Fibroblast of skin of back (primary cell): ENCODE results near the gene CDH1. TPM values are rescaled to one million over a fixed set of nuclear protein-coding genes. Genes with fewer than 3 reads are reported as not detected.
A peak's percentile ranks its signal among the peaks of the same experiment; 100 is the strongest.
"Not testable (repeated sequence)": the region's sequence is repeated elsewhere in the genome, so short reads cannot be mapped to it uniquely, and the experiment has no call there.

Source experiments
- DNase-seq: peaks from one replicate; pipeline ENCODE4 v3.0.0-alpha.2; 2013
- polyA plus RNA-seq, 2 experiments: library from polyadenylated mRNA; unstranded; fragments of 120-200 nt; gene quantifications; one replicate each; pipeline ENCODE4 v1.2.1, GENCODE V29; 2013; ENCODE audit not compliant: insufficient read length in 2 of 2

The CDH1 gene
- polyA plus RNA-seq (2013, experiment 1 of 2; ENCODE audit: insufficient read length): 0.14 TPM
- 1.3 TPM for polyA plus RNA-seq (2013, experiment 2 of 2; ENCODE audit: insufficient read length)

DNA sequence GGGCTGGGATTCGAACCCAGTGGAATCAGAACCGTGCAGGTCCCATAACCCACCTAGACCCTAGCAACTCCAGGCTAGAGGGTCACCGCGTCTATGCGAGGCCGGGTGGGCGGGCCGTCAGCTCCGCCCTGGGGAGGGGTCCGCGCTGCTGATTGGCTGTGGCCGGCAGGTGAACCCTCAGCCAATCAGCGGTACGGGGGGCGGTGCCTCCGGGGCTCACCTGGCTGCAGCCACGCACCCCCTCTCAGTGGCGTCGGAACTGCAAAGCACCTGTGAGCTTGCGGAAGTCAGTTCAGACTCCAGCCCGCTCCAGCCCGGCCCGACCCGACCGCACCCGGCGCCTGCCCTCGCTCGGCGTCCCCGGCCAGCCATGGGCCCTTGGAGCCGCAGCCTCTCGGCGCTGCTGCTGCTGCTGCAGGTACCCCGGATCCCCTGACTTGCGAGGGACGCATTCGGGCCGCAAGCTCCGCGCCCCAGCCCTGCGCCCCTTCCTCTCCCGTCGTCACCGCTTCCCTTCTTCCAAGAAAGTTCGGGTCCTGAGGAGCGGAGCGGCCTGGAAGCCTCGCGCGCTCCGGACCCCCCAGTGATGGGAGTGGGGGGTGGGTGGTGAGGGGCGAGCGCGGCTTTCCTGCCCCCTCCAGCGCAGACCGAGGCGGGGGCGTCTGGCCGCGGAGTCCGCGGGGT is at the start of gene CDH1:
TSS of gene CDH1 (plus strand) at position 247 of the 684 bp plus-strand sequence. CDS start at position 371, 124 bp downstream.
- no peak for DNase-seq

DNA sequence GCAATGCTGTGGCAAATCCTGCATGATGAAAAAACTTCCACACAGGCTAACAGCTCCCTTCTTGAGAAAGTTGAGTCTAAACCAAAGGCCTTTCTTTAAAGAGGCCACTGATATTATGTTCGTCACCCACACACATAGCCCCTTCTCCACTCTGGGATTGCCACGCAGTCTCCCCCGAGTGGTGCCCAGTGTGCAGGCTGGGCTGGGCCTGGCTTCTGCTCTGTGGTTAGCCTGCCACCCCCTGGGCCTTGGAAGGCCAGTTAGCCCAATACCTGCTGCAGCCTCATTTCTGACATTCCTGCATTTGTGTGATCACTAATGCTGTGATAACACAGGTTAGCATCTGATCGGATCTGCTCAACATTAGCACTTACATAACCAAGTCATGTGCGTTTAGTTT is 47.2 kb upstream of the CDH1 start:
- DNase-seq: no peak

DNA sequence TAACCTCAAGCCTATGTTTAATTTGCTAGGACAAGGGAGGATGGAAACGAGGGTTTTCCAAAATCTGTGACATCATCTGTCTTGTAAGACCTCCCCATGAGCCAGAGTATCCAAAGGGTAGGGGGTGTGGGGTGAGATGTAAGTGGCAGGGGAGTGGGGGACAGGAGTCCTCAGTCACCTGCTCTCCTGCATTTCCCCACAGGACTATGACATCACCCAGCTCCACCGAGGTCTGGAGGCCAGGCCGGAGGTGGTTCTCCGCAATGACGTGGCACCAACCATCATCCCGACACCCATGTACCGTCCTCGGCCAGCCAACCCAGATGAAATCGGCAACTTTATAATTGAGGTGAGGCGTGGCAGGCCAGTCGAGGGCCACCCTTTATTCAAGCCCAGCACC is 41.5 kb upstream of the CDH1 start:
- DNase-seq: no peak

DNA sequence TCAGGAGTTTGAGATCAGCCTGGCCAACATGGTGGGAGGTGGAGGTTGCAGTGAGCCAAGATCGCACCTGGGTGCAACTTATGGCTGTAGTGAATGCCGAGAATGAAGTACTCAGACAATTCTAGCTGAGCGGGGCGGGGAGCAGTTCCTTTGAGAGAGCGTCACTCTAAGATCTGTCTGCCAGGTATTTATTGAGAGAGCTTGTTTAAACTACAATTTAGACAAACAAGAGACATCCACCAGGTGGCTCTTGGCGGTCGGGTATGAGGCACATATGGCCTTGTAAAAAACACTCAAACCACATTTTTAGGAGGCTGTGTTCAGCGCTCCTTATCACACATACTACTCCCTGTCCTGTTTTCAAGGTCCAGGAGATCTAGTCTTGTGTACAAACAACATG is 40.6 kb upstream of the CDH1 start:
- no peak for DNase-seq

DNA sequence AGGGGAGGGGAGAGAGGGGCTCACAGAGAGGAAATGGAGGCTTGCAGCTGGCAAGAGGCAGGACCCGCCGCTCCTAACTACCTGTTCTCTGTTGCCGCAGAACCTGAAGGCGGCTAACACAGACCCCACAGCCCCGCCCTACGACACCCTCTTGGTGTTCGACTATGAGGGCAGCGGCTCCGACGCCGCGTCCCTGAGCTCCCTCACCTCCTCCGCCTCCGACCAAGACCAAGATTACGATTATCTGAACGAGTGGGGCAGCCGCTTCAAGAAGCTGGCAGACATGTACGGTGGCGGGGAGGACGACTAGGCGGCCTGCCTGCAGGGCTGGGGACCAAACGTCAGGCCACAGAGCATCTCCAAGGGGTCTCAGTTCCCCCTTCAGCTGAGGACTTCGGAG is 39.0 kb upstream of the CDH1 start:
- no peak for DNase-seq

DNA sequence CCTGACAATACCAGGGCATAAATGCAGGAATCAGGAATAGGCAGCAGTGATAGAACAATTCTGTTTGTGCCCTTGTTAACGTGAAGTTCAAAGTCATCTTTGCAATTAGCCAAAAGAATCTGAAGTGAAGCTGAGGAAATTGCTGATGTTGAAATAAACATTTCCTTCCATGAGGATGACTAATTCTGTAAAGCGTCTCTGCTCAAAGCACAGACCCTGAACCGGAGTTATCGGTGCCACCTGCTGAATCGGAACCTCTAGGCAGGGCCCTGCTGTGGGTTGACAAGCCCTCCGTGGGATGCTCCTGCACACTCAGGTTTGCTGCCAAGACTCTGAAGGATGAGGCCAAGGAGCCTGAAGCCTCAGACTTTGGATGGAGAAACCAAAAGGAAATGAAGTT is 37.0 kb upstream of the CDH1 start:
- DNase-seq: no peak

DNA sequence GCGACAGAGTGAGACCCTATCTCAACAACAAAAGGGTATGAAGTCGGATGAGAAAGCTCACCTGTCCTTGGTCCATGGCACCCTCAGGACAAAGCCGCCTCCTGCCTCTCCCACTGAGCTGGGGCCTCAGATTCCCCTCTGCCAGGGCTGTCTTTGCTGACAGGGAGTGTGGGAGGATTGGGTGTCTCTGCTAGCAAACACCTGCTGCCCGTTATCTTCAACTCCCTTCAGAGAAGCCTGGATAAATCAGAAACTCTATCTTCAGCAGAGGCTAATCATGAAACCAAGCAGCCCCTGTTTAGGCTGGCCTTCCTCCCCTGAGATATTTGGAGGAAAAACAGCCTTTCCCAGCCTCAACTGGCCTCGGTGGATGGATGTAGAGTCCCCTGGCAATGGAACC is 36.3 kb upstream of the CDH1 start:
- DNase-seq: no peak

DNA sequence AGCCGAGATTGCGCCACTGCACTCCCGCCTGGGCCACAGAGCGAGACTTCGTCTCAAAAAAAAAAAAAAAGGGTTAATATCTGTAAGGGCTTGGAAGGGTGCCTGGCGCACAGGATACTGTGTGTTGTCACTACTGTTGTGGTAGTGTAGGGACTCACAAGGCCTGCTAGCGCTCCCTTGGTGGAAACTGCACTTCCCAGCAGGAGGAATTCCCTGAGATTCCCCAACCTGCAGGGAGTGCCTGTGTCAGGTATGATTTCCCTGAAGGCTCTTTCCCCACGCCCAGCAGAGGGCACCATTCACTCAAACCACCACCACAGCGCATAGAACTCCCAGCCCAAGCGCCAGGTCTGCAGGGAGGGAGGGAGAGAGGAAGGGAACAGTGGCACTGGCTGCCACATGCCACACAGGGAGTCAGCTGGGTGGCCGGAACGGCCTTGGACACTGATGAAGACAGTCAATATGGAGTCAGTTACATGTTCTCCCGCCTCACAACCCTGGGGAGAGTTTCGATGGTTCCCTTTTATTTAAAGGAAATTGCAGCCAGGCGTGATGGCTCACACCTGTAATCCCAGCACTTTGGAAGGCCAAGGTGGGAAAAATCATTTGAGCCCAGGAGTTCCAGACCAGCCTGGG is 32.7 kb upstream of the CDH1 start:
- DNase-seq: peak; percentile 71

DNA sequence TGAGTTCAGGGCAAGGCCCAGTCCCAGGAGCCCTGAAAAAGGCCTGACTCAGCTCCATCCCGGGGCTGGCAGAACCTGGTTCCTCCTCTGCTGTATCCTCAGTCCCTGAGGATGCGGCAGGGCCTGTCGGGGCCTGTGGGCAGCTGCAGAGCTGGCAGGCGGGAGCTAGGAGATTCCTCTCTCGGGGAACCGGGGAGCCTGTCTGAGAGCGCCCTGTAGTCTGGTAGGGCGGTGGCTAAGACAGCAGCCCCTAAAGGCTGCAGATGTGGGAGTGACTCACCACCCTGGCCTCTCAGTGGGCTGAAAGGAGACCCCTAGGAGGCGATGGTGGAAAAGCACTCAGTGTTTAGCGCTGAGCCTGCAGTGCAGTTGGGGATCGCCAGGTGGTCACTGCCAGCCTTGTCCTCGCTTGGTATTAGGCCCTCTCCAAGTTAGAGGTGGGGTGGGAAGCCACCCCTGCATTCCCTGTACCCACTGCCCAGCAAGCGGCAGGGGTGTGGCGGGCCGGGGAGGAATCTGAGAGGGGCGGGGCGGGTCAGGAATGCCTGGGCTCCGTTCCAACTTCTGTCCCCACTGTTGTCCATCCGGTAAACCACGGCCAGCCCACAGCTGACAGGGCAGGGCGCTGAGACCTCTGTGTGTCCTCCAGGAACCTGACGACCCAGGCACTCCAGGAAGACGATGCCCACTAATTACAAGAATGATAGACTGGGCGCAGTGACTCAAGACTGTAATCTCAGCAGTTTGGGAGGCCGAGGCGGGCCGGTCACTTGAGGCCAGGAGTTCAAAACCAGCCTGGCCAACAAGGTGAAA is 29.5 kb upstream of the CDH1 start:
- peak; percentile 60 for DNase-seq

DNA sequence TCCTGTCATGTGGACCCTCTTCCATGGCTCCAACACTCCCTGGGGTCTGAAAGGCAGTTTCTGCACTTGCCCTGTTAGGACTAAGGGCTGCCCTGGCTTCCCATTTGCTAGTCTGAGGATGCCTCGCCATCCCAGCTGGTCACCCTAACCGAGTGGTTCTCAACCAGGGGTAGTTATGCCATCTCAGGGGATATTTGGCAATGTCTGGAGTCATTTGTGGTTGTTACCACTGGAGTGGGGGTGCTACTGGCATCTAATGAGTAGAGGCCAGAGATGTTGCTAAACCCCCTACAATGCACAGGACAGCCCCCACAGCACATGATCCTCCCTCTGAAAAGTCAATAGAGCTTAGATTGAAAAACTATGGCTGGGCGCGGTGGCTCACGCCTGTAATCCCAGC is 26.9 kb upstream of the CDH1 start:
- no peak for DNase-seq

DNA sequence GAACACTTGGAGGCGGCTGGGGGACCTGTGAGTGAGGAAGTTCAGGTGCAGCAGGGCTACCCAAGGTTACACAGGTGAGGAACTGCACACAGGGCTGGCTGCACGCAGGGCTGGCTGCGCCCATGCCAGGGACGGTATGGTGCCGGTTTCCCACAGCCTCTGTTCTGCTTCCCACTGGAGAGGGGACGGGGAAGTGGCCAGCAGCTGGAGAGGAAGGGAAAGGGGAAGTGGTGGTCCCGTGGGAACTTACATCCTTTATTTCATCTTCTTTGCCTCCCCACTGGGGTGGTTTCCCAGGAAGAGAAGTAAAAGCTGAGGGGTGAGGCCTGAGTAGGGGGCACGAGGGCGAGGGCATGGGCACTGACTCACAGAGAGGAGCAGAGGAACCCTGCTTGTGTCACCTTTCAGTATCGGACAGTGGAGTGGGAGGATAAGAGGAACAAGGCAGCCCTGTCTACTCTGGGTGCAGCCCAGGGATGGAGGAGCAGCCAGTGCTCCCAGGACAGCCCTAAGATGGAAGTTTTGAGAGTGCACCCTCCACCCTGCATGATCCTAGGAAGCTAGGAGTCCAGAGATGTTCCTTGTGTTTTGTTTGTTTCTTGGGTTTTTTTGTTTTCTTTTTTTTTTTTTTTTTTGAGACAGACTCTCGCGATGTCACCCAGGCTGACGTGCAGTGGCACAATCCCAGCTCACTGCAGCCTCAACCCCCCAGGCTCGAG is 25.5 kb upstream of the CDH1 start:
- no peak for DNase-seq

DNA sequence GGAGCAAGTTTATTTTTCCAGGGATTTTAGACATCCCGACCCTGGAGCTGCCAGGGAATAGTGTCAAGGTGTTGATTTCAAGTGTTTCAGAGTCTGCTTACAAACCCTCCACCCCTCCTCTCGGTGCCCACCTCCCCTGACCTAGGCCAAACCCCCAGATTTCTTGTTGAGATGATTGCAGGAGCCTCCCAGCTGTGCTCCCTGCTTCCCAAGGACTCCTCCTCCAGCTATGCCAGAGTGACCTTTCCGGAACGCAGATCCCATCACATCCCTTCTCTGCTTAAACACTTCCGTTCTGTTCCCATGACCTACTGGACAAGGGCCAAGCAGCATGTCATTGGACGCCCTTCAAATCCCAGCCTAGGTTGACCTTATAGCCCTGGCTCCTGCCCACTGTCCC is 23.7 kb upstream of the CDH1 start:
- no peak for DNase-seq

DNA sequence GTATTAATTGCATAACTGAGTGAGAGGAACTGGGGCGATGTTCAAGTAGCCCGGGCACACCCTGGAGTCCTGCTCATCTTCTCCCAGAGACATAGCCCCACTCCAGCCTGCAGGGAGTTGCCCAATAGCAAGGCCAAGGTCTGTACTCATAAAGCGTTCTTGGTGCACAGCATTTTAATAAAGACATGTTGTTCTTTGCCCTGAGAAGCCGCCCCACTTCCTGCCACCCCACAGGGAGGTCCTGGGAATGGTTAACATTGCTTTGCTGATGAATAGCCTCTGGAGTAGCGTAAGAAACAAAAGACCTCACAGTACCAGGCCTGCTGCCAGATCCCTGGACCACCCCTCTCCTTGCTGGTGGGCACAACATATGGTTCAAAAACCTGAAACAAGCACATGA is 21.6 kb upstream of the CDH1 start:
- peak; percentile 38 for DNase-seq

DNA sequence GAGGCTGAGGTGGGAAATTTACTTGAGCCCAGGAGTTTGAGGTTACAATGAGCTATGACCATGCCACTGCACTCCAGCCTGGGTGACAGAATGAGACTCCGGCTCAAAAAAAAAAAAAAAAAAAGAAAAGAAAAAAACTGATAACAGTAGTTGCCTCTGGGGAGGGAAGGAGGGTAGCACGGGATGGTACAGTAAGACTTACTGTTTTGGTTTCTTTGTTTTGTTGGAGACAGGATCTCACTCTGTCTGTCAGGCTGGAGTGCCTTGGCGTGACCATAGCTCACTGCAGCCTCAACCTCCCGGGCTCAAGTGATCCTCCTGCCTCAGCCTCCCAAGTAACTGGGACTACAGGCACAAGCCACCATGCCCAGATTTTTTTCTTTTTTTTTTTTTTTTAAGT is 20.6 kb upstream of the CDH1 start:
- not testable (repeated sequence) for DNase-seq

DNA sequence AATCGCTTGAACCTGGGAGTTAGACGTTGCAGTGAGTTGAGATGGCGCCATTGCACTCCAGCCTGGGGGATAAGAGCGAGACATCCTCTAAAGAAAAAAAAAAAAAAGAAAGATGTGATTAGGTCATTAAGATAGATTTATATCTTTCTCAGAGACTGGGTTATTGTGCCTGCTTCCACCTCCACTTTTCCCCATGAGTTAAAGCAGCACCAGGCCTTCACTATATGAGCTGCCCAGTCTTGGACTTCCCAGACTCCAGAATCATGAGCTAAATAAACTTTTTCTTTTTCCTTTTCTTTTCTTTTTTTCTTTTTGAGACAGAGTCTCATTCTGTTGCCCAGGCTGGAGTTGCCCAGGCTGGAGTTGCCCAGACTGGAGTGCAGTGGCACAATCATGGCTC is 19.4 kb upstream of the CDH1 start:
- DNase-seq: no peak

DNA sequence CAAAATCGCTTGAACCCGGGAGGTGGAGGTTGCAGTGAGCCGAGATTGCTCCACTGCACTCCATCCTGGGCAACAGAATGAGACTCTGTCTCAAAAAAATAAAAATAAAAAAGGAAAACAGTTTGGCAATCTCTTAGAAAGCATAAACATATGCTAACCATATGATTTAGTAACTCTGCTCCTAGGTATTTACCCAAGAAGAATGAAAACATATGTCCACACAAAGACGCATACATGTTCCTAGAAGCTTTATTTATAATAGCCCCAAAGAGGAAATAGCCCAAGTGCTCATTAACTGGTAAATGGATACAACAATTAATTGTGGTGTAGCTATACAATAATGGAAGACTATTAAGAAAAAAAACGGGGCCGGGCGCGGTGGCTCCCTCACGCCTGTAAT is 18.5 kb upstream of the CDH1 start:
- no peak for DNase-seq

DNA sequence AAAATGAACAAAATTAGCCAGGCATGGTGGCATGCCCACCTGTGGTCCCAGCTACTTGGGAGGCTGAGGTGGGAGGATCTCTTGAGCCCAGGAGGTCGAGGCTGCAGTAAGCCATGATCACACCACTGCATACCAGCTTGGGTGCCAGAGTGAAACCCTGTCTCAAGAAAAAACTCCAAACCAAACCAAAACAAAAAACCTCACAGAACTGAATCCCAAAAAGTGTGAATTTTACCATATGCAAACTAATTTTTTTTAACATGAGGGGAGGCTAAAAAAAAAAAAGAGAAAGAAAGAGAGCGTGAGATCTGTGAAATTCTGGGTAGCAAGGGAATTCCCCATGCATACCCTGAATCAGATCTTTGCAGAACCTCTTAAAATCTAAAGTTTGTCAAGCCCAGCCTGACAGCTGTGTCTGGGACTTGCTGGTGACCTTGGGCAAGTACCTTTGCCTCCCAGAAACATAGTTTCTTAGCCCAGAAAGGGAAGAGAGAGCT is 17.1 kb upstream of the CDH1 start:
- DNase-seq: no peak

DNA sequence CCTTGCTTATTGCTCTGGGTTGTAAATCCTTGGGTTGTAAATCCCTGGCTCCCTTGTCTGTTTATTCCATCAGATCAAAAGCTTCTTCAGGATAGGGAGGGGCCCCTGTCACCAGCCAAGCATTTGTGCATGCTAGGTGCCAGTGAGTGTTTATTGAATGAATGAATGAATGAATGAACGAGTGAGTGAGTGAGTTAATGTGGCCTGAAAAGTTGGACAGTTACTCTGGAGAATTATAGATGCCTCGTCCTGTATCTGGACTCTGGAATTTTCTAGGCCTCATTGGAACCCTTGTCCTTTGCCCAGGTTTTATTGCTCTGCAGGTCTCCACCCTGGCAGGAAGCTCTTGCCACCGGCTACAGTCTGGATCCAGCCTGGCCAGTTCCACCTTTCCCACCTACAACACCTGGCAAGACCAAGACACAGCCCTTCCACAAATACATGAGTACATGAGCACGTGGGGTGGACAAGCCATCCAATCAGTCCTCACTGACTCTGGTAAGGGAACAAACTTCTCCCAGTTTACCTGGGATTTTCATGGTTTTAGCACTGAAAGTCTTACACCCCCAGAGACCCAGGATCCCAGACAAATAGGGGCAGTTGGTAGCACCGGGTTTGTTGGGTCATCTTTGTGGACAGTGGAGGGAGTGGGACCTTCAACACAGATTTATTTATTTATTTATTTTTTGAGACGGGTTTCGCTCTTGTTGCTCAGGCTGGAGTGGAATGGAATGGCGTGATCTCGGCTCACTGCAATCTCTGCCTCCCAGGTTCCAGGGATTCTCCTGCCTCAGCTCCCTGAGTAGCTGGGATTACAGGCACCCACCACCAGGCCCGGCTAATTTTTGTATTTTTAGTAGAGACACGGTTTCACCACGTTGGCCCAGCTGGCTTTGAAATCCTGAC is 14.7 kb upstream of the CDH1 start:
- no peak for DNase-seq

DNA sequence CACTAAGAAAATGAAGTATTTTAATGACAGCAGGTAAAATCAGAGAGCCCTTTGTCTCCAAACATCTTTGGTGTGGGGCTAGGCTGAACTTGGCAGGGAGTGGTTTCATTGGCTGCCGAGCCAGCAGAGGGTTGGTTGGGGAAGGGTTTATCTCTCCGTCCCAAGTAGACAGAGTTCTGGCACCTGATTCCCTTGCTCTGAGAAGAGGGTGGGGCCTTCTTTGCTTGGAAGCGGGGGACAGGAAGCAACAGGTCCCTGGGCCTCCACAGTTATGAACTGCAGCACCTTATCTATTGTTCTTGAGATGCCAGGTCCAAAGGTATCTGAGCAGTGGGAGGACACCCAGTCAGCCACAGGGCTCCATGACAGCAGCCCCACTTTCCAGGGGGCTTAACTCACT is 12.3 kb upstream of the CDH1 start:
- DNase-seq: no peak

DNA sequence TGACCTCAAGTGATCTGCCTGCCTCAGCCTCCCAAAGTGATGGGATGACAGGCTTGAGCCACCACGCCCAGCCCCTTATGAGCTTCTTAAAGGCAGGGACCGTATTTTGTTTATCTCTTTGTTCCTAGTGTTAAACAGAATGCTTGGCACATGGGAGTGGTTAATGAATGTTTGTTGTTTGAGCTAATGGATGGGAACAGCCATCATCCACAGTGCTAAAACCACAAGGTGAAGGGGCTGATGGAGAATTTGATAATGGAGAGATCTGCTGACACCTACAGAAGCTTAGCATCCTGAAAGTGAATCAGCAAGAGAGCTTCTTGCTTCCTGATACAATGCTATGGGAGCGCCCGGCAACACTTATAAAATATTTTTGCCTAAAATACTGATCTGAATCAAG is 8.6 kb upstream of the CDH1 start:
- DNase-seq: no peak

DNA sequence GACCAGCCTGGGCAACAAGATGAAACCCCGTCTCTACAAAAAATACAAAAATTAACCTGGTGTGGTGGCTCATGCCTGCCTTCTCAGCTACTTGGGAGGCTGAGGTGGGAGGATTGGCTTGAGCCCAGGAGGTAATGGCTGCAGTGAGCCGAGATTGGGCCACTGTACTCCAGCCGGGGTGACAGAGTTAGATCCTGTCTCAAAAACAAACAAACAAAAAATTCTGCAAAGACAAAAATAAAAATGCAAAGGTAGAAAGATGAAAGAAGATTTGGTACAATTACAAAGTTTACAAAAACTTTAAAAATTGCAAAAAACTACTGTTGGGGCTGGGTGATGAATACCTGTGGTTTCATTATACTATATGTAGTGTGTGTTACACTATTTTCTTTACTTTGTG is 5.5 kb upstream of the CDH1 start:
- DNase-seq: no peak
